Fibroblast of lung (primary cell): ENCODE results near the gene SNX33. TPM values are rescaled to one million over a fixed set of nuclear protein-coding genes. Genes with fewer than 3 reads are reported as not detected.
A peak's percentile ranks its signal among the peaks of the same experiment; 100 is the strongest.

Experiments used
- DNase-seq, 2 donors: peaks; one replicate each; pipeline versions ENCODE4 v3.0.0 to v3.0.0-alpha.2; 2010; ENCODE audit warnings: low read depth in 2 of 2
- H2AFZ ChIP-seq: 2 replicates; pipeline ENCODE4 v1.5.1; 2012; ENCODE audit warnings: low read length, control low read depth, inconsistent platforms
- H3K27ac ChIP-seq: 2 replicates; pipeline ENCODE4 v1.5.1; 2011; ENCODE audit warnings: low read length, control low read depth; ENCODE audit not compliant: insufficient read depth
- H3K27me3 ChIP-seq: 2 replicates; pipeline ENCODE4 v1.5.1; 2011; ENCODE audit warnings: mild to moderate bottlenecking, low read length; ENCODE audit not compliant: control insufficient read depth, insufficient read depth
- H3K36me3 ChIP-seq: 2 replicates; pipeline ENCODE4 v1.5.1; 2011; ENCODE audit warnings: low read length; ENCODE audit not compliant: control insufficient read depth, insufficient read depth
- H3K4me1 ChIP-seq: 2 replicates; pipeline ENCODE4 v1.5.1; 2011; ENCODE audit warnings: low read length; ENCODE audit not compliant: control insufficient read depth, insufficient read depth; ENCODE audit errors: extremely low read depth
- H3K4me2 ChIP-seq: 2 replicates; pipeline ENCODE4 v1.5.1; 2011; ENCODE audit warnings: low read length, control low read depth; ENCODE audit not compliant: insufficient read depth; ENCODE audit errors: extremely low read depth
- H3K4me3 ChIP-seq, 4 experiments: fragments of 200-600 bp in 1 of 4; sonication (generic) in 1 of 4; replicated peaks in 1 of 4; 2 replicates each; pipeline ENCODE4 v1.5.1; 2011 to 2016; ENCODE audit warnings: low read length in 4 of 4, low read depth in 3 of 4, mild to moderate bottlenecking in 3 of 4, control low read depth in 2 of 4, inconsistent platforms in 1 of 4, mixed read lengths in 1 of 4; ENCODE audit not compliant: insufficient read depth in 1 of 4; ENCODE audit errors: control extremely low read depth in 1 of 4
- H3K79me2 ChIP-seq: 2 replicates; pipeline ENCODE4 v1.5.1; 2012; ENCODE audit warnings: mild to moderate bottlenecking, low read length, inconsistent platforms; ENCODE audit not compliant: control insufficient read depth, insufficient read depth
- H3K9ac ChIP-seq: 2 replicates; pipeline ENCODE4 v1.5.1; 2011; ENCODE audit warnings: mild to moderate bottlenecking, low read length, control low read depth; ENCODE audit not compliant: insufficient read depth
- H3K9me3 ChIP-seq: 2 replicates; pipeline ENCODE4 v1.5.1; 2012; ENCODE audit warnings: low read depth, low read length; ENCODE audit not compliant: control insufficient read depth, insufficient read depth
- H4K20me1 ChIP-seq: 2 replicates; pipeline ENCODE4 v1.5.1; 2011; ENCODE audit warnings: low read length; ENCODE audit not compliant: control insufficient read depth, insufficient read depth; ENCODE audit errors: extremely low read depth
- CTCF ChIP-seq, 2 donors: IDR thresholded peaks in 1 of 2; conservative IDR thresholded peaks in 1 of 2; 1 replicate in 1 of 2; 2 replicates in 1 of 2; pipeline ENCODE4 v1.5.1; 2011 to 2012; ENCODE audit warnings: low read length in 2 of 2, control low read depth in 1 of 2, inconsistent platforms in 1 of 2, low read depth in 1 of 2, mild to moderate bottlenecking in 1 of 2
- EZH2 ChIP-seq: IDR thresholded peaks from 2 replicates; pipeline ENCODE4 v1.5.1; 2012; ENCODE audit warnings: low read length, control low read depth, mild to moderate bottlenecking; ENCODE audit errors: missing control alignments
- polyA plus RNA-seq, 2 donors: library from polyadenylated mRNA; depleted of rRNA in 1 of 2; stranded (reverse) in 1 of 2; unstranded in 1 of 2; fragments of >200 nt; gene quantifications; 2 replicates each; pipeline ENCODE4 v1.2.1, GENCODE V29; 2011 to 2012; ENCODE audit warnings: missing spikeins in 1 of 2
- total RNA-seq: library from RNA; depleted of rRNA; stranded (reverse); fragments of >200 nt; gene quantifications from 2 replicates; pipeline ENCODE4 v1.2.1, GENCODE V29; 2014

SNX33 gene
- total and polyA plus RNA-seq, 2 donors (not counting 1 experiment from before 2014, with no cell fraction given), result 17.5 to 24.6 TPM

GRCh38 chr15:75656813-75657212 lies 9.1 kb downstream of the SNX33 start:
- Histone ChIP-seq H3K9me3 (no peaks in the 10 kb centered on the region), H4K20me1 (no peaks in the 10 kb centered on the region), H3K4me3 (no peak overlapping the region), H2AFZ (no peak overlapping the region), H3K27me3 (no peaks in the 10 kb centered on the region), H3K79me2 (peaks cover 63% of the 10 kb centered on the region), H3K27ac (no peak overlapping the region), H3K4me1 (peaks cover 33% of the 10 kb centered on the region), H3K4me2 (no peak overlapping the region), H3K9ac (no peak overlapping the region), H3K36me3 (peaks cover 23% of the 10 kb centered on the region)
- TF ChIP-seq EZH2 (no peak), CTCF (conservative IDR thresholded peaks at IDR 0.05 in 1 of 2, IDR thresholded peaks at IDR 0.05 in 1 of 2; ENCODE audit: low read depth in 1 of 2, low read length in 2 of 2) (no peak)
- DNase-seq, result no peak

GRCh38 chr15:75659141-75659771 lies 11.5 kb downstream of the SNX33 start:
- H3K27me3 ChIP-seq, result no peaks in the 10 kb centered on the region
- no peaks in the 10 kb centered on the region for H3K9me3 ChIP-seq
- H3K9ac ChIP-seq, result no peak overlapping the region
- no peak overlapping the region for H3K4me3 ChIP-seq
- H3K27ac ChIP-seq, result peak overlapping the region; percentile 36
- H3K79me2 ChIP-seq, result peaks cover 42% of the 10 kb centered on the region
- no peak for DNase-seq
- H3K4me1 ChIP-seq, result peaks cover 26% of the 10 kb centered on the region
- TF ChIP-seq EZH2 (no peak), CTCF (conservative IDR thresholded peaks at IDR 0.05 in 1 of 2, IDR thresholded peaks at IDR 0.05 in 1 of 2; ENCODE audit: low read depth in 1 of 2, low read length in 2 of 2) (no peak)
- no peak overlapping the region for H2AFZ ChIP-seq
- H3K36me3 ChIP-seq, result peaks cover 23% of the 10 kb centered on the region
- H4K20me1 ChIP-seq, result no peaks in the 10 kb centered on the region
- no peak overlapping the region for H3K4me2 ChIP-seq

- H3K4me3 ChIP-seq, result no peak overlapping the region
- H3K36me3 ChIP-seq, result peaks cover 23% of the 10 kb centered on the region
- no peaks in the 10 kb centered on the region for H3K9me3 ChIP-seq
- no peak overlapping the region for H3K4me2 ChIP-seq
- H4K20me1 ChIP-seq, result no peaks in the 10 kb centered on the region
- H3K9ac ChIP-seq, result no peak overlapping the region
- peaks cover 34% of the 10 kb centered on the region for H3K79me2 ChIP-seq
- H2AFZ ChIP-seq, result no peak overlapping the region
- TF ChIP-seq EZH2, result no peak
- TF ChIP-seq CTCF (conservative IDR thresholded peaks at IDR 0.05 in 1 of 2, IDR thresholded peaks at IDR 0.05 in 1 of 2; ENCODE audit: low read depth in 1 of 2, low read length in 2 of 2), result no peak
- peak overlapping the region; percentile 98 for H3K27ac ChIP-seq
- peak in 1 of 2 donors; percentile 27 for DNase-seq
- peaks cover 26% of the 10 kb centered on the region for H3K4me1 ChIP-seq
- no peaks in the 10 kb centered on the region for H3K27me3 ChIP-seq
These were observed 12.4 kb downstream of the SNX33 start for GRCh38 chr15:75659928-75660645.
